HUES64 (cell line): ENCODE results near the gene SHISA4.
A peak's percentile ranks its signal among the peaks of the same experiment; 100 is the strongest.
"Not testable (repeated sequence)": the region's sequence is repeated elsewhere in the genome, so short reads cannot be mapped to it uniquely, and the experiment has no call there.

Experiments
- H3K27ac ChIP-seq: 2 replicates; pipeline ENCODE4 v1.7.0; 2013; ENCODE audit warnings: low read depth, low read length, inconsistent platforms
- H3K27me3 ChIP-seq: 2 replicates; pipeline ENCODE4 v1.6.1; 2013; ENCODE audit warnings: mild to moderate bottlenecking, low read length; ENCODE audit not compliant: insufficient read depth
- H3K36me3 ChIP-seq: 2 replicates; pipeline ENCODE4 v1.6.1; 2013; ENCODE audit warnings: mild to moderate bottlenecking, low read length; ENCODE audit not compliant: insufficient read depth
- H3K4me1 ChIP-seq: 2 replicates; pipeline ENCODE4 v1.6.1; 2013; ENCODE audit warnings: mild to moderate bottlenecking, low read length, moderate library complexity; ENCODE audit not compliant: insufficient read depth
- H3K4me3 ChIP-seq: 2 replicates; pipeline ENCODE4 v1.5.1; 2013; ENCODE audit warnings: mild to moderate bottlenecking, low read length, moderate library complexity
- H3K9ac ChIP-seq: 2 replicates; pipeline ENCODE4 v1.6.1; 2013; ENCODE audit warnings: mild to moderate bottlenecking, low read depth, low read length
- H3K9me3 ChIP-seq: 2 replicates; pipeline ENCODE4 v1.6.1; 2013; ENCODE audit warnings: low read depth, low read length; ENCODE audit not compliant: insufficient read depth
- WGBS: fragments of 150-250, 120-280 bp; methylation state at CpG from one replicate; pipeline ENCODE4 v1.1.7; 2013; ENCODE audit warnings: missing lambda C conversion rate; 5-methylcytosine and 5-hydroxymethylcytosine counted together

SHISA4 gene

GRCh38 chr1:201900476-201900875 is 11.8 kb downstream of the SHISA4 start:
- WGBS: 90% methylated on average over 5 of the region's 5 CpGs
- no peaks in the 10 kb centered on the region for H3K27me3 ChIP-seq
- no peak overlapping the region for H3K9ac ChIP-seq
- H3K4me1 ChIP-seq: peaks cover 12% of the 10 kb centered on the region
- no peak overlapping the region for H3K27ac ChIP-seq
- no peaks in the 10 kb centered on the region for H3K36me3 ChIP-seq
- H3K4me3 ChIP-seq: no peak overlapping the region
- H3K9me3 ChIP-seq: no peaks in the 10 kb centered on the region

- not testable (repeated sequence) for H3K4me3 ChIP-seq, H3K27ac ChIP-seq, H3K27me3 ChIP-seq, H3K9ac ChIP-seq, H3K9me3 ChIP-seq, H3K36me3 ChIP-seq
- 95% methylated on average over 6 of the region's 6 CpGs for WGBS
- H3K4me1 ChIP-seq: peaks cover 13% of the 10 kb centered on the region
Observed at GRCh38 chr1:201901036-201901435, 12.3 kb downstream of the SHISA4 start.

GRCh38 chr1:201902198-201902597 is 13.5 kb downstream of the SHISA4 start:
- WGBS: 99% methylated on average over 3 of the region's 3 CpGs
- H3K36me3 ChIP-seq: no peaks in the 10 kb centered on the region
- H3K27ac ChIP-seq: no peak overlapping the region
- no peaks in the 10 kb centered on the region for H3K9me3 ChIP-seq
- no peak overlapping the region for H3K4me3 ChIP-seq
- peaks cover 13% of the 10 kb centered on the region for H3K4me1 ChIP-seq
- no peaks in the 10 kb centered on the region for H3K27me3 ChIP-seq
- H3K9ac ChIP-seq: no peak overlapping the region

GRCh38 chr1:201903135-201903534 is 14.4 kb downstream of the SHISA4 start:
- Histone ChIP-seq H3K4me3 (no peak overlapping the region), H3K9me3 (no peaks in the 10 kb centered on the region), H3K27me3 (no peaks in the 10 kb centered on the region), H3K27ac (no peak overlapping the region), H3K36me3 (no peaks in the 10 kb centered on the region), H3K4me1 (peaks cover 13% of the 10 kb centered on the region), H3K9ac (no peak overlapping the region)
- 77% methylated on average over 5 of the region's 5 CpGs for WGBS

GRCh38 chr1:201904579-201904978 is 15.9 kb downstream of the SHISA4 start:
- H3K4me1 ChIP-seq: peaks cover 13% of the 10 kb centered on the region
- no peaks in the 10 kb centered on the region for H3K9me3 ChIP-seq
- no peaks in the 10 kb centered on the region for H3K36me3 ChIP-seq
- peak overlapping the region; percentile 29; the same call in 1 of the 2 replicates for H3K9ac ChIP-seq
- WGBS: 48% methylated on average over 6 of the region's 6 CpGs
- H3K27ac ChIP-seq: peak overlapping the region; percentile 43; the same call in 1 of the 2 replicates
- no peaks in the 10 kb centered on the region for H3K27me3 ChIP-seq
- H3K4me3 ChIP-seq: no peak overlapping the region

- Histone ChIP-seq H3K4me1 (peaks cover 13% of the 10 kb centered on the region), H3K4me3 (no peak overlapping the region), H3K27ac (peak overlapping the region; percentile 43; the same call in 1 of the 2 replicates), H3K36me3 (no peaks in the 10 kb centered on the region), H3K9ac (peak overlapping the region; percentile 18; the same call in 1 of the 2 replicates), H3K9me3 (no peaks in the 10 kb centered on the region), H3K27me3 (no peaks in the 10 kb centered on the region)
- 88% methylated on average over 6 of the region's 6 CpGs for WGBS
Observed at GRCh38 chr1:201905234-201905890, 16.7 kb downstream of the SHISA4 start.

- 89% methylated on average over 3 of the region's 3 CpGs for WGBS
- H3K9me3 ChIP-seq: no peaks in the 10 kb centered on the region
- H3K27me3 ChIP-seq: no peaks in the 10 kb centered on the region
- no peaks in the 10 kb centered on the region for H3K36me3 ChIP-seq
- H3K4me1 ChIP-seq: peaks cover 13% of the 10 kb centered on the region
- no peak overlapping the region for H3K9ac ChIP-seq
- no peak overlapping the region for H3K4me3 ChIP-seq
- no peak overlapping the region for H3K27ac ChIP-seq
Observed at GRCh38 chr1:201906336-201906735, 17.6 kb downstream of the SHISA4 start.

- WGBS: 91% methylated on average over 6 of the region's 6 CpGs
- Histone ChIP-seq H3K9me3 (no peaks in the 10 kb centered on the region), H3K27ac (no peak overlapping the region), H3K27me3 (no peaks in the 10 kb centered on the region), H3K9ac (no peak overlapping the region), H3K4me3 (no peak overlapping the region), H3K36me3 (no peaks in the 10 kb centered on the region), H3K4me1 (peaks cover 18% of the 10 kb centered on the region)
Observed at GRCh38 chr1:201907621-201908020, 18.9 kb downstream of the SHISA4 start.

GRCh38 chr1:201911826-201912571 is 23.3 kb downstream of the SHISA4 start:
- peaks cover 5% of the 10 kb centered on the region; the same call in 1 of the 2 replicates for H3K4me1 ChIP-seq
- no peak overlapping the region for H3K4me3 ChIP-seq
- H3K9me3 ChIP-seq: no peaks in the 10 kb centered on the region
- H3K27me3 ChIP-seq: no peaks in the 10 kb centered on the region
- WGBS: 62% methylated on average over 4 of the region's 4 CpGs
- no peak overlapping the region for H3K9ac ChIP-seq
- no peaks in the 10 kb centered on the region for H3K36me3 ChIP-seq
- peak overlapping the region; percentile 20; the same call in 1 of the 2 replicates for H3K27ac ChIP-seq

- Histone ChIP-seq H3K9ac (no peak overlapping the region), H3K9me3 (no peaks in the 10 kb centered on the region), H3K4me1 (peaks cover 5% of the 10 kb centered on the region; the same call in 1 of the 2 replicates), H3K4me3 (no peak overlapping the region), H3K36me3 (no peaks in the 10 kb centered on the region), H3K27ac (no peak overlapping the region), H3K27me3 (no peaks in the 10 kb centered on the region)
- 78% methylated on average over 4 of the region's 5 CpGs for WGBS
Observed at GRCh38 chr1:201912832-201913231, 24.1 kb downstream of the SHISA4 start.

GRCh38 chr1:201914456-201915235 is 25.9 kb downstream of the SHISA4 start:
- 91% methylated on average over 13 of the region's 14 CpGs for WGBS
- H3K4me1 ChIP-seq: peaks cover 5% of the 10 kb centered on the region; the same call in 1 of the 2 replicates

More at GRCh38 chr1:201914456-201915235, 25.9 kb downstream of the SHISA4 start:
- no peaks in the 10 kb centered on the region for H3K27me3 ChIP-seq
- no peak overlapping the region for H3K4me3 ChIP-seq
- no peaks in the 10 kb centered on the region for H3K36me3 ChIP-seq
- no peaks in the 10 kb centered on the region for H3K9me3 ChIP-seq
- H3K9ac ChIP-seq: no peak overlapping the region
- H3K27ac ChIP-seq: no peak overlapping the region
